D721Med (cell line): ENCODE data around the gene HNRNPR.

Source experiments
- DNase-seq: peaks from one replicate; pipeline ENCODE4 v3.0.0; 2011; ENCODE audit warnings: low spot score; ENCODE audit not compliant: insufficient read length
- FAIRE-seq: peaks from 2 replicates; lab custom pipeline; 2011; peaks lifted over from hg19 to GRCh38; lab: Jason Lieb, UNC
- CTCF ChIP-seq: IDR thresholded peaks from 2 replicates; pipeline ENCODE4 v1.5.1; 2012; ENCODE audit warnings: mild to moderate bottlenecking, control low read depth; ENCODE audit not compliant: insufficient read depth; ENCODE audit errors: missing control alignments

Gene HNRNPR

GRCh38 chr1:23367791-23368561 is 23.9 kb upstream of the HNRNPR start:
- DNase-seq = peak; percentile 58
- no peak for FAIRE-seq
- no peak for TF ChIP-seq CTCF

- FAIRE-seq (no peak), DNase-seq (no peak)
- no peak for TF ChIP-seq CTCF
These were observed 23.3 kb upstream of the HNRNPR start for GRCh38 chr1:23367451-23367790.

- no peak for DNase-seq
- TF ChIP-seq CTCF = no peak
- FAIRE-seq = no peak
These were observed 22.5 kb upstream of the HNRNPR start for GRCh38 chr1:23366598-23366997.

- TF ChIP-seq CTCF = no peak
- no peak for DNase-seq
- no peak for FAIRE-seq
These were observed 22.1 kb upstream of the HNRNPR start for GRCh38 chr1:23366146-23366545.

GRCh38 chr1:23362218-23362713 is 18.2 kb upstream of the HNRNPR start:
- TF ChIP-seq CTCF = no peak
- DNase-seq (no peak), FAIRE-seq (no peak)

- DNase-seq = no peak
- FAIRE-seq = no peak
- no peak for TF ChIP-seq CTCF
These were observed 14.3 kb upstream of the HNRNPR start for GRCh38 chr1:23358310-23358875.
